Thymus (tissue), 14 donors: Measurements from ENCODE around the gene MICAL1. TPM values are rescaled to one million over a fixed set of nuclear protein-coding genes. Genes with fewer than 3 reads are reported as not detected.
A peak's percentile ranks its signal among the peaks of the same experiment; 100 is the strongest.

Experiments used
- DNase-seq, 9 donors: peaks; one replicate each; pipeline ENCODE4 v3.0.0-alpha.2; 2013; ENCODE audit warnings: low spot score in 9 of 9, low read depth in 6 of 9, missing footprints in 1 of 9
- H3K27ac ChIP-seq, 2 donors: one replicate each; pipeline ENCODE4 v1.5.1; 2013; ENCODE audit warnings: control low read depth in 1 of 2, low read depth in 1 of 2, low read length in 1 of 2, mild to moderate bottlenecking in 1 of 2, moderate library complexity in 1 of 2
- H3K27me3 ChIP-seq, 2 donors: one replicate each; pipeline ENCODE4 v1.5.1; 2013; ENCODE audit warnings: low read length in 1 of 2; ENCODE audit not compliant: control insufficient read depth in 2 of 2, insufficient read depth in 1 of 2
- H3K36me3 ChIP-seq, 2 donors: one replicate each; pipeline ENCODE4 v1.5.1; 2013; ENCODE audit warnings: low read length in 1 of 2, mild to moderate bottlenecking in 1 of 2, moderate library complexity in 1 of 2; ENCODE audit not compliant: control insufficient read depth in 2 of 2, insufficient read depth in 2 of 2
- H3K4me1 ChIP-seq, 2 donors: one replicate each; pipeline ENCODE4 v1.5.1; 2013; ENCODE audit warnings: low read length in 2 of 2; ENCODE audit not compliant: control insufficient read depth in 2 of 2, insufficient read depth in 2 of 2
- H3K4me3 ChIP-seq, 2 donors: one replicate each; pipeline ENCODE4 v1.5.1; 2013; ENCODE audit warnings: low read length in 2 of 2, control low read depth in 1 of 2, mild to moderate bottlenecking in 1 of 2
- H3K9me3 ChIP-seq, 2 donors: one replicate each; pipeline ENCODE4 v1.5.1; 2013; ENCODE audit warnings: low read length in 1 of 2, mild to moderate bottlenecking in 1 of 2; ENCODE audit not compliant: control insufficient read depth in 2 of 2, insufficient read depth in 1 of 2
- WGBS: extraction: QIAGEN DNeasy Blood & Tissue Kit; methylation state at CpG from one replicate; pipeline ENCODE4 v1.1.7; 2013; 5-methylcytosine and 5-hydroxymethylcytosine counted together
- long read RNA-seq, 10 donors: transcript quantifications; one replicate each; lab custom pipeline, GENCODE V29; 2026
- polyA plus RNA-seq: library from polyadenylated mRNA; stranded (reverse); fragments of 200-250 nt; gene quantifications from one replicate; pipeline ENCODE4 v1.2.3, GENCODE V29; 2013
- total RNA-seq: library from RNA; stranded (reverse); fragments of 120-200 nt; gene quantifications from one replicate; pipeline ENCODE4 v1.2.4, GENCODE V29; 2013
- donor health status: healthy.

Gene MICAL1, protein sequence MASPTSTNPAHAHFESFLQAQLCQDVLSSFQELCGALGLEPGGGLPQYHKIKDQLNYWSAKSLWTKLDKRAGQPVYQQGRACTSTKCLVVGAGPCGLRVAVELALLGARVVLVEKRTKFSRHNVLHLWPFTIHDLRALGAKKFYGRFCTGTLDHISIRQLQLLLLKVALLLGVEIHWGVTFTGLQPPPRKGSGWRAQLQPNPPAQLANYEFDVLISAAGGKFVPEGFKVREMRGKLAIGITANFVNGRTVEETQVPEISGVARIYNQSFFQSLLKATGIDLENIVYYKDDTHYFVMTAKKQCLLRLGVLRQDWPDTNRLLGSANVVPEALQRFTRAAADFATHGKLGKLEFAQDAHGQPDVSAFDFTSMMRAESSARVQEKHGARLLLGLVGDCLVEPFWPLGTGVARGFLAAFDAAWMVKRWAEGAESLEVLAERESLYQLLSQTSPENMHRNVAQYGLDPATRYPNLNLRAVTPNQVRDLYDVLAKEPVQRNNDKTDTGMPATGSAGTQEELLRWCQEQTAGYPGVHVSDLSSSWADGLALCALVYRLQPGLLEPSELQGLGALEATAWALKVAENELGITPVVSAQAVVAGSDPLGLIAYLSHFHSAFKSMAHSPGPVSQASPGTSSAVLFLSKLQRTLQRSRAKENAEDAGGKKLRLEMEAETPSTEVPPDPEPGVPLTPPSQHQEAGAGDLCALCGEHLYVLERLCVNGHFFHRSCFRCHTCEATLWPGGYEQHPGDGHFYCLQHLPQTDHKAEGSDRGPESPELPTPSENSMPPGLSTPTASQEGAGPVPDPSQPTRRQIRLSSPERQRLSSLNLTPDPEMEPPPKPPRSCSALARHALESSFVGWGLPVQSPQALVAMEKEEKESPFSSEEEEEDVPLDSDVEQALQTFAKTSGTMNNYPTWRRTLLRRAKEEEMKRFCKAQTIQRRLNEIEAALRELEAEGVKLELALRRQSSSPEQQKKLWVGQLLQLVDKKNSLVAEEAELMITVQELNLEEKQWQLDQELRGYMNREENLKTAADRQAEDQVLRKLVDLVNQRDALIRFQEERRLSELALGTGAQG
- 27.6 TPM for total RNA-seq
- polyA plus RNA-seq, result 118 TPM
- long read RNA-seq, donor 1, result 0 reads
- long read RNA-seq, donor 2, result 0 reads
- long read RNA-seq, donor 3, partial matches to known transcripts, result 7 of 8 reads
- long read RNA-seq, donor 3, other reads (novel, unspliced or antisense), result 0 of 8 reads
- long read RNA-seq, donor 4, partial matches to known transcripts, result 0 of 1 reads
- long read RNA-seq, donor 4, other reads (novel, unspliced or antisense), result 0 of 1 reads
- long read RNA-seq, donor 5, partial matches to known transcripts, result 0 of 3 reads
- long read RNA-seq, donor 5, other reads (novel, unspliced or antisense), result 0 of 3 reads
- long read RNA-seq, donor 6, partial matches to known transcripts, result 0 of 1 reads
- long read RNA-seq, donor 6, other reads (novel, unspliced or antisense), result 0 of 1 reads
- long read RNA-seq, donor 7, partial matches to known transcripts, result 0 of 1 reads
- long read RNA-seq, donor 7, other reads (novel, unspliced or antisense), result 0 of 1 reads
- long read RNA-seq, donor 8, result 0 reads
- long read RNA-seq, donor 9, result 0 reads
- long read RNA-seq, donor 10, partial matches to known transcripts, result 0 of 1 reads
- long read RNA-seq, donor 10, other reads (novel, unspliced or antisense), result 0 of 1 reads

DNA sequence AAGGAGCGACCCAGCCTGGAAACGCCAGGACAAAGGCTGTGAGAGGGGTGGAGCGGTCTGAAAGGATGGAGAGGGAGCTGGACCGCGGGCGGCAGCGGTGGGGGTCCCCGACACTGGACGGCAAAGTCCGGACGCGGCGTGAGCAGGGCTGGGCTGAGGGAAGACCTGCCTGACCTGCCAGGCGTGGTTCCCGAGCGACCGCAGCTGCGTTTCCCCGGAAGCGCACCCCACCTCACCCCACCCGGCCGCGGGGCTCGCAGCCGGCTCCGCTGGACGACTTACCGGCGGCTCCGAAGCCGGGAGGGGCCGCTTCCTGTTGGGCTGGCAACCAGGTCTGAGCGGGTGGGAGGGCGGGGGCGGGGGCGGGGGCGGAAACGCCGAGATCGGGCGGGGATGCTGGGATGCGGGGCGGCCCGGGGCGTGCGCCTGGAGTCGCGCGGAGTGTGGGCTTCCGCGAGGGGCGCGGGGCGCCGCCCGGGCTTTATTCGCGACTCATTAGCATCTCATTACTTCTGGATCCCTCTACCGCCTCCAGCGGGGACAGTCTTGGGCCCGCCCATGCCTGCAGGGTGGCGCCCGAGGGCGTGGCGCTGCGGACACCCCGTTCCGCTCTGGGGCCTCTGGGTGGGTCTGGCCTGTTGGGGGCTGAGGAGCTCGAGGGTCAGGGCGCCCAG lies at the start of gene MICAL1:
TSS of gene MICAL1 (minus strand) at position 336 of the 674 bp plus-strand sequence. CDS start 1,576 bp downstream, outside the sequence.
- peak in 7 of 9 donors; percentile 30 to 79 (median 56) for DNase-seq
- Histone ChIP-seq H3K27me3 (peaks cover 0 to 5% of the 10 kb centered on the region in 2 donors), H3K27ac (peak within 1 kb of the TSS; percentile 88 to 93), H3K4me1 (peaks cover 19 to 54% of the 10 kb centered on the region in 2 donors), H3K36me3 (peaks cover 8 to 13% of the 10 kb centered on the region in 2 donors), H3K9me3 (no peaks in the 10 kb centered on the region), H3K4me3 (peak within 1 kb of the TSS; percentile 85 to 91)
- WGBS, result under 1% methylated on average over 70 of the region's 70 CpGs

DNA sequence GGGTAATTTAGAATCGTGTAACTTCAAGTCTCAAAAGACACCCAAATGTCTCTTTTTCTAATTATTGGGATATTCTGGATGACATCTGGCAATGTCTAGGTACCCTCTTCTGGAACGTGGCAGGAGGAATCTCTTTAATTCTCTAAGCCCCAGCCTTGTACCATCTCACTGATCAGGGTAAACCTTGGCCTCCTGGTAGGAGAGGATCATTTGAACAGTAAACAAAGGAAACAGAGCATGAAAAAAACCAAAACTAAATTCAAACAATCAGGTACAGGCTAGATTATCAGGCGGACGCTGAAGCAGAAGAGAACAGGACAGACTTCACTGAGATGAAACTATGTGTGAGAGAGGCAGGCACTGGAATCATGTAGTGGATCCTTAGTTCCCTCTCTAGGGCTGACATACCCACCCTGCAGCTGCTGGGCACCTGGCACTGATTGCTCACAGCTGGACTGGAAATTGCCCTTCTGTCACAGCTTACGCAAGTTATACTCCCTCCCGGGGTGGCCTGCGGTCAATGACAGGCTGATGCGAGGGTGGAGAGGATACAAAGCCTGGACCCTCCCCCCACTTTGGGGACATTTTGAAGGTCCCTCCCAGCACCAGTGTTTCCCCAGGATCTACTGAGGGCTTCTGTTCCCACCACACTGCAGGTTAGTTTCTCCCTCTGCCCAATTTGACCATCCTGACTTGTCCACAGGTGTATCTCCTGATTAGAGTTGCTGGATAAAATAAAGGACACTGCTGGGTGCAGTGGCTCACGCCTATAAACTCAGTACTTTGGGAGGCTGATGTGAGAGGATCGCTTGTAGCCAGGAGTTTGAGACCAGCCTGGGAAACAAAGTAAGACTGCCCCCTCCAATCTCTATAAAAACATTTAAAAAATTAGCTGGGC lies 48.0 kb upstream of the MICAL1 start:
- Histone ChIP-seq H3K27me3 (no peaks in the 10 kb centered on the region), H3K4me1 (no peaks in the 10 kb centered on the region), H3K4me3 (no peak overlapping the region), H3K9me3 (no peaks in the 10 kb centered on the region), H3K36me3 (no peaks in the 10 kb centered on the region), H3K27ac (no peak overlapping the region)
- DNase-seq, result no peak
- WGBS, result 93% methylated on average over 10 of the region's 10 CpGs

DNA sequence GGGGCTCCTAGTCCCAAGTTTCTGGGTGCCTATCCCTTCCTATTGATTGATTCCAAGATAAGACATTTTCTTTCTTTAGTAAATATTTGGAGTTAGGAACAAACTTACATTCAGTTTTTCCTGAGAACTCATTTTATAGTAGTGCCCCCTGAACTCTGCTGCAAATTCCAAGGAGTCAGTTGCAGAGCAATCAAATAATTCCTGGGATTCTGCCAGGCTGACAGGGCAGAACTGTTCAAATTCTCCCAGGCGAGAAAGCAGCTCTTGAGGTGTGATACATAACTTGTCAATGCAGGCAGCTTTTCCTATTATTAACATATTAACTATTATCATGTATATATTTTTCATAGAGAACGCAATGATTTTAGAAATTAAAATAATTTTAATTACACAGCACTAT lies 43.4 kb upstream of the MICAL1 start:
- H3K27me3 ChIP-seq, result no peaks in the 10 kb centered on the region
- DNase-seq, result no peak
- H3K4me1 ChIP-seq, result no peaks in the 10 kb centered on the region
- no peaks in the 10 kb centered on the region for H3K36me3 ChIP-seq
- no peak overlapping the region for H3K4me3 ChIP-seq
- no peaks in the 10 kb centered on the region for H3K9me3 ChIP-seq
- no peak overlapping the region for H3K27ac ChIP-seq
- 95% methylated on average over 2 of the region's 2 CpGs for WGBS

DNA sequence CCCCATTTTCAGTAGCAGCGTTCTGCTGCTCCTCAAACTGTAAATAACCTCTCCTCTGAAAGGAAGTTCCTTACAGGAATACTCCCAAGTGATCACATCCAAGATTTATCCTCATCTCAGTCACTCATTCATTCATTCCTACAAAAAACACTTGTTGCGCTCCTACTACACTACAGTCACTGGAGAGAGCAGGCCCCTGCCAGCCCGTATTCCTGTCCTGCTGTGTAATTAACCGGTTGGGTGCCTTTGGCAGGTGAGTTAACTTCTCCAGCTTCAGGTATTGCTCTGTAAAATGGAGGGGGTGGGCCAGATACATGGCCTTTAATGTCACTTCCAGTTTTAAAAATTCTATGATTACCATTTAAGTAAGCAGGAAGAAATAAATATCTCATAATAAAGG lies 42.5 kb upstream of the MICAL1 start:
- WGBS, result 96% methylated on average over 4 of the region's 4 CpGs
- no peak overlapping the region for H3K4me3 ChIP-seq
- H3K27me3 ChIP-seq, result no peaks in the 10 kb centered on the region
- H3K27ac ChIP-seq, result no peak overlapping the region
- DNase-seq, result no peak
- H3K4me1 ChIP-seq, result no peaks in the 10 kb centered on the region
- H3K9me3 ChIP-seq, result no peaks in the 10 kb centered on the region
- H3K36me3 ChIP-seq, result no peaks in the 10 kb centered on the region

DNA sequence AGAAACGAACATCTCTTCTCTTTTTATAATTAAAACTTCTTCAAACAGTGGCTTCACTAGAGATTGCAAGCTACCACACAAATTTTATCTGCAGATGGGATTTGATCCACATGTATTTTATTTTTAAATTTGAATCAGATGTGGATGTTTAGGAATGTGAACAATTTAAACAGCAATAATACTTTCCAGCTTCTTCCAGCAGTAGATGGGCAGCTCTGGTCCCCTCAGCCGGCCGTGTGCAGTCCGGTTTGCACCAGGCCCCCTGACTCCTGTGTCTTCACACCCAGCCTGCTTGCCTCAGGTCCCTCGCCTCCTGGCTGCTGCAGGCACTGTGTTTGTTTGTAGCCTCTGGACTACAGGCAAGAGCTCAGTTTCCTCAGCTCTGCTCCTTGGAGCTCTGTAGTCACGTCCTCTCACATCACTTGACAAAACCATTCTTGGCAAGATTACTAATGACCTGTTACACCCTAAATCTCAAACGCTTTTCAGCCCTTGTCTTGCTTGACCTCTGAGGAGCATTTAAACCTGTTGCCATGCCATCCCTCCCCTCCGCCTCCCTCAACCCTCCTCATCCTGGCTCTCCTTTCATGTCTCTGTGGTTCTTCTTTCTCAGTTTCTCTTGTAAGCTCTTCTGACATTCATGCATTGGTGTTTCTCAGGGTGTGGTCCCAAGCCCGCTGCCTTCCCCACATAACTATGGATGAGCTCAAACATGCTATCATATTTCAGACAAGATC lies 40.6 kb upstream of the MICAL1 start:
- Histone ChIP-seq H3K36me3 (no peaks in the 10 kb centered on the region), H3K4me1 (peaks cover 6 to 10% of the 10 kb centered on the region in 2 donors), H3K27me3 (no peaks in the 10 kb centered on the region), H3K4me3 (no peak overlapping the region), H3K9me3 (no peaks in the 10 kb centered on the region), H3K27ac (no peak overlapping the region)
- WGBS, result 92% methylated on average over 9 of the region's 9 CpGs
- no peak for DNase-seq

DNA sequence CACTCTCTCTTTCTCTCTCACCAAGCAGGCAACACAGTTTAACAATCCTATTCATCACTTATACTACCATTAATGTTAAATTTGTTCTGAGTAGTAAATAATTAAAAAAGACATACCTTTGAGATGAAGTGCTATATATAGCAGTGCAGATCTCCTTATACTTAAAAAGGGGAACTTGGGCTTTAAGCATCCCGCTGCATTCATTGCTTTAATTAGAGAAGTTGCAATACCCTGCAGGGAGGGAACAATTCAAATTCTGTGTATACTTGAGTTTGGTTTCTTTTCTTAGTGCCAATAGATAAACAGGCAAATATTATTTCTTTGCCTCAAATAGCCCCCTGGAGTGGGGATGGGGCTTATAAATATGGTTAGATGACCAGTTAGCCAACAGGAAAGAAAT lies 38.3 kb upstream of the MICAL1 start:
- WGBS, result 75% methylated on average over 1 of the region's 1 CpG
- Histone ChIP-seq H3K27ac (no peak overlapping the region), H3K4me3 (no peak overlapping the region), H3K27me3 (no peaks in the 10 kb centered on the region), H3K9me3 (no peaks in the 10 kb centered on the region), H3K36me3 (no peaks in the 10 kb centered on the region), H3K4me1 (peaks cover 8 to 16% of the 10 kb centered on the region in 2 donors)
- no peak for DNase-seq
